ENCODE data around the gene UPP1. TPM values are rescaled to one million over a fixed set of nuclear protein-coding genes. Genes with fewer than 3 reads are reported as not detected.

UPP1 gene
- total and polyA plus RNA-seq, 2 of the 13 experiments (the other 11 are each of a cell fraction or from before 2014, with no cell fraction given): 5.7 to 9.8 TPM

DNA sequence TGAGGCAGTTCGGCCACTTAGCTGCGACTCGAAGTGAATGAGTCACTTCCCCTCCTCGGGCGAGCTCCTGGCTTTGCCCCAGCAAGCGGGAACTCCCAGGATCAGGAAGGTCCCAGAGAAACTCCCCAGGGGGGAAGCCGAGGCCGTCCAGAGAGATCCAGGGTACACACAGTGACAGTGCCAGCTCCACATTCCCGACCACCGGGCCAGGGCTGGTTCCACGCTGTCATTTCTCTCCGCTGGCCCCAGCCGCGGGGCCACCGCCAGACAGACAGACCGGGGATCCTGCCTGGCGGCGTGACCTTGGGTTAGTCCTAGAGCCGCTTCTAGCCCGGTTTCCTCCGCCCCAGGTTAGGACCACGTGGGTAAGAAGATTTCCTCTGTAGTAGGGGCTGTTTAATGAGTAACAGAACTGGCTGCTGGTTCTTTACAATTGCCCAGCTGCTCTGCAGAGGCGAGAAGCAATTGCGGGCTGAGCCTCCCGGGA, 463 bp upstream of the UPP1 start (continued):
- TF ChIP-seq, protein P1, sequence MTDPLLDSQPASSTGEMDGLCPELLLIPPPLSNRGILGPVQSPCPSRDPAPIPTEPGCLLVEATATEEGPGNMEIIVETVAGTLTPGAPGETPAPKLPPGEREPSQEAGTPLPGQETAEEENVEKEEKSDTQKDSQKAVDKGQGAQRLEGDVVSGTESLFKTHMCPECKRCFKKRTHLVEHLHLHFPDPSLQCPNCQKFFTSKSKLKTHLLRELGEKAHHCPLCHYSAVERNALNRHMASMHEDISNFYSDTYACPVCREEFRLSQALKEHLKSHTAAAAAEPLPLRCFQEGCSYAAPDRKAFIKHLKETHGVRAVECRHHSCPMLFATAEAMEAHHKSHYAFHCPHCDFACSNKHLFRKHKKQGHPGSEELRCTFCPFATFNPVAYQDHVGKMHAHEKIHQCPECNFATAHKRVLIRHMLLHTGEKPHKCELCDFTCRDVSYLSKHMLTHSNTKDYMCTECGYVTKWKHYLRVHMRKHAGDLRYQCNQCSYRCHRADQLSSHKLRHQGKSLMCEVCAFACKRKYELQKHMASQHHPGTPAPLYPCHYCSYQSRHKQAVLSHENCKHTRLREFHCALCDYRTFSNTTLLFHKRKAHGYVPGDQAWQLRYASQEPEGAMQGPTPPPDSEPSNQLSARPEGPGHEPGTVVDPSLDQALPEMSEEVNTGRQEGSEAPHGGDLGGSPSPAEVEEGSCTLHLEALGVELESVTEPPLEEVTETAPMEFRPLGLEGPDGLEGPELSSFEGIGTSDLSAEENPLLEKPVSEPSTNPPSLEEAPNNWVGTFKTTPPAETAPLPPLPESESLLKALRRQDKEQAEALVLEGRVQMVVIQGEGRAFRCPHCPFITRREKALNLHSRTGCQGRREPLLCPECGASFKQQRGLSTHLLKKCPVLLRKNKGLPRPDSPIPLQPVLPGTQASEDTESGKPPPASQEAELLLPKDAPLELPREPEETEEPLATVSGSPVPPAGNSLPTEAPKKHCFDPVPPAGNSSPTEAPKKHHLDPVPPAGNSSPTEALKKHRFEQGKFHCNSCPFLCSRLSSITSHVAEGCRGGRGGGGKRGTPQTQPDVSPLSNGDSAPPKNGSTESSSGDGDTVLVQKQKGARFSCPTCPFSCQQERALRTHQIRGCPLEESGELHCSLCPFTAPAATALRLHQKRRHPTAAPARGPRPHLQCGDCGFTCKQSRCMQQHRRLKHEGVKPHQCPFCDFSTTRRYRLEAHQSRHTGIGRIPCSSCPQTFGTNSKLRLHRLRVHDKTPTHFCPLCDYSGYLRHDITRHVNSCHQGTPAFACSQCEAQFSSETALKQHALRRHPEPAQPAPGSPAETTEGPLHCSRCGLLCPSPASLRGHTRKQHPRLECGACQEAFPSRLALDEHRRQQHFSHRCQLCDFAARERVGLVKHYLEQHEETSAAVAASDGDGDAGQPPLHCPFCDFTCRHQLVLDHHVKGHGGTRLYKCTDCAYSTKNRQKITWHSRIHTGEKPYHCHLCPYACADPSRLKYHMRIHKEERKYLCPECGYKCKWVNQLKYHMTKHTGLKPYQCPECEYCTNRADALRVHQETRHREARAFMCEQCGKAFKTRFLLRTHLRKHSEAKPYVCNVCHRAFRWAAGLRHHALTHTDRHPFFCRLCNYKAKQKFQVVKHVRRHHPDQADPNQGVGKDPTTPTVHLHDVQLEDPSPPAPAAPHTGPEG (CRISPR knock-in tag; IDR thresholded peaks at IDR 0.05): no peak
- TF ChIP-seq, protein P2, sequence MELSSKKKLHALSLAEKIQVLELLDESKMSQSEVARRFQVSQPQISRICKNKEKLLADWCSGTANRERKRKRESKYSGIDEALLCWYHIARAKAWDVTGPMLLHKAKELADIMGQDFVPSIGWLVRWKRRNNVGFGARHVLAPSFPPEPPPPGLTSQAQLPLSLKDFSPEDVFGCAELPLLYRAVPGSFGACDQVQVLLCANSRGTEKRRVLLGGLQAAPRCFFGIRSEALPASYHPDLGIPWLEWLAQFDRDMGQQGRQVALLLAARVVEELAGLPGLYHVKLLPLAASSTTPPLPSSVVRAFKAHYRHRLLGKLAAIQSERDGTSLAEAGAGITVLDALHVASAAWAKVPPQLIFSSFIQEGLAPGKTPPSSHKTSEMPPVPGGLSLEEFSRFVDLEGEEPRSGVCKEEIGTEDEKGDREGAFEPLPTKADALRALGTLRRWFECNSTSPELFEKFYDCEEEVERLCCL (CRISPR knock-in tag; IDR thresholded peaks at IDR 0.05; ENCODE audit: borderline replicate concordance): no peak
- no peak for TF ChIP-seq MLX (CRISPR knock-in tag; IDR thresholded peaks at IDR 0.05)
- no peak for TF ChIP-seq EHMT2 (IDR thresholded peaks at IDR 0.05; ENCODE audit: borderline replicate concordance, low read depth, low read length)
- TF ChIP-seq KDM5A (IDR thresholded peaks at IDR 0.05; ENCODE audit: borderline replicate concordance, low read length): no peak
- TF ChIP-seq NFKB2 (CRISPR knock-in tag; IDR thresholded peaks at IDR 0.05; ENCODE audit: borderline replicate concordance): no peak
- TF ChIP-seq ATM (IDR thresholded peaks at IDR 0.05; ENCODE audit: borderline replicate concordance): no peak
- TF ChIP-seq NFKBIZ (CRISPR knock-in tag; IDR thresholded peaks at IDR 0.05): no peak
- no peak for TF ChIP-seq ZNF512 (CRISPR knock-in tag; IDR thresholded peaks at IDR 0.05)
- TF ChIP-seq HDAC1 (CRISPR knock-in tag; IDR thresholded peaks at IDR 0.05): peak; percentile 43
- TF ChIP-seq ZZZ3 (CRISPR knock-in tag; IDR thresholded peaks at IDR 0.05; ENCODE audit: borderline replicate concordance): no peak
- no peak for TF ChIP-seq ZKSCAN1 (IDR thresholded peaks at IDR 0.05; ENCODE audit: low read length)
- TF ChIP-seq, protein P3, sequence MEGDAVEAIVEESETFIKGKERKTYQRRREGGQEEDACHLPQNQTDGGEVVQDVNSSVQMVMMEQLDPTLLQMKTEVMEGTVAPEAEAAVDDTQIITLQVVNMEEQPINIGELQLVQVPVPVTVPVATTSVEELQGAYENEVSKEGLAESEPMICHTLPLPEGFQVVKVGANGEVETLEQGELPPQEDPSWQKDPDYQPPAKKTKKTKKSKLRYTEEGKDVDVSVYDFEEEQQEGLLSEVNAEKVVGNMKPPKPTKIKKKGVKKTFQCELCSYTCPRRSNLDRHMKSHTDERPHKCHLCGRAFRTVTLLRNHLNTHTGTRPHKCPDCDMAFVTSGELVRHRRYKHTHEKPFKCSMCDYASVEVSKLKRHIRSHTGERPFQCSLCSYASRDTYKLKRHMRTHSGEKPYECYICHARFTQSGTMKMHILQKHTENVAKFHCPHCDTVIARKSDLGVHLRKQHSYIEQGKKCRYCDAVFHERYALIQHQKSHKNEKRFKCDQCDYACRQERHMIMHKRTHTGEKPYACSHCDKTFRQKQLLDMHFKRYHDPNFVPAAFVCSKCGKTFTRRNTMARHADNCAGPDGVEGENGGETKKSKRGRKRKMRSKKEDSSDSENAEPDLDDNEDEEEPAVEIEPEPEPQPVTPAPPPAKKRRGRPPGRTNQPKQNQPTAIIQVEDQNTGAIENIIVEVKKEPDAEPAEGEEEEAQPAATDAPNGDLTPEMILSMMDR (CRISPR knock-in tag; IDR thresholded peaks at IDR 0.05): no peak
- TF ChIP-seq MED13 (CRISPR knock-in tag; IDR thresholded peaks at IDR 0.05): 0 out of 2 replicates have a peak, but pooled peaks have one; percentile 6
- TF ChIP-seq SOX6 (IDR thresholded peaks at IDR 0.05): no peak
- TF ChIP-seq SOX6 (CRISPR knock-in tag; IDR thresholded peaks at IDR 0.05): peak; percentile 76
- TF ChIP-seq ZSCAN20 (CRISPR knock-in tag; IDR thresholded peaks at IDR 0.05; ENCODE audit: borderline replicate concordance): no peak
- peak; percentile 77 for TF ChIP-seq SKI (IDR thresholded peaks at IDR 0.05; ENCODE audit: partially characterized antibody)
- no peak for TF ChIP-seq ZNF224 (CRISPR knock-in tag; IDR thresholded peaks at IDR 0.05)

All from HepG2 (cell line).